Endothelial cell of umbilical vein (primary cell): ENCODE measurements around the gene GLTP. TPM values are rescaled to one million over a fixed set of nuclear protein-coding genes. Genes with fewer than 3 reads are reported as not detected.
"Not testable (repeated sequence)": the region's sequence is repeated elsewhere in the genome, so short reads cannot be mapped to it uniquely, and the experiment has no call there.

ENCODE experiments used
- BruUV-seq: library from RNA; stranded (reverse); fragments of 400-500 nt; replicated peaks from 2 replicates; lab custom pipeline; 2021; lab: Mats Ljungman, UMichigan
- CTCF ChIA-PET: fragments of 300-600, 350-600 bp; sonication (Branson Sonifier 250); formaldehyde crosslinking; loops from one replicate; lab custom pipeline; 2021; ENCODE audit warnings: antibody characterized with exemption, inconsistent platforms; lab: Charles Lee
- POLR2A ChIA-PET: fragments of 300-600, 350-600 bp; sonication (Branson Sonifier 250); formaldehyde crosslinking; loops from one replicate; lab custom pipeline; 2021; ENCODE audit warnings: antibody characterized with exemption, inconsistent platforms; lab: Charles Lee
- DNase-seq: peaks from one replicate; pipeline ENCODE4 v3.0.0-alpha.2; 2011; ENCODE audit warnings: low read depth, low spot score
- FAIRE-seq: peaks from 2 replicates; lab custom pipeline; 2011; peaks lifted over from hg19 to GRCh38; lab: Jason Lieb, UNC
- H2AFZ ChIP-seq: 2 replicates; pipeline ENCODE4 v1.6.0; 2012; ENCODE audit warnings: low read depth, low read length, control low read depth, inconsistent platforms
- H3K27ac ChIP-seq: 2 replicates; pipeline ENCODE4 v1.5.1; 2011; ENCODE audit warnings: low read depth, mild to moderate bottlenecking, control low read depth, low read length, moderate library complexity; ENCODE audit not compliant: insufficient read depth
- H3K27me3 ChIP-seq, 2 experiments: 2 replicates each; pipeline versions ENCODE4 v1.6.0 to v1.6.1; 2011; ENCODE audit warnings: low read length in 2 of 2, mixed read lengths in 1 of 2; ENCODE audit not compliant: control insufficient read depth in 2 of 2, insufficient read depth in 2 of 2
- H3K36me3 ChIP-seq, 2 experiments: 2 replicates in 1 of 2; 3 replicates in 1 of 2; pipeline ENCODE4 v1.5.1; 2011; ENCODE audit warnings: low read length in 2 of 2, mild to moderate bottlenecking in 1 of 2, moderate library complexity in 1 of 2; ENCODE audit not compliant: control insufficient read depth in 2 of 2, insufficient read depth in 2 of 2; ENCODE audit errors: extremely low read depth in 1 of 2
- H3K4me1 ChIP-seq: 3 replicates; pipeline ENCODE4 v1.5.1; 2011; ENCODE audit warnings: mild to moderate bottlenecking, low read length; ENCODE audit not compliant: control insufficient read depth, insufficient read depth; ENCODE audit errors: extremely low read depth
- H3K4me2 ChIP-seq: 2 replicates; pipeline ENCODE4 v1.6.1; 2011; ENCODE audit warnings: low read length, control low read depth, mixed read lengths; ENCODE audit not compliant: insufficient read depth
- H3K4me3 ChIP-seq, 3 experiments: fragments of 200-600 bp in 1 of 3; sonication (generic), shearing (Covaris generic) in 1 of 3; replicated peaks in 1 of 3; 2 replicates each; pipeline ENCODE4 v1.5.1; 2011 to 2016; ENCODE audit warnings: control low read depth in 3 of 3, low read length in 3 of 3, mild to moderate bottlenecking in 2 of 3, inconsistent platforms in 1 of 3, low read depth in 1 of 3, moderate library complexity in 1 of 3; ENCODE audit not compliant: insufficient read depth in 1 of 3
- H3K79me2 ChIP-seq: 2 replicates; pipeline ENCODE4 v1.6.0; 2012; ENCODE audit warnings: low read length, inconsistent platforms; ENCODE audit not compliant: control insufficient read depth, insufficient read depth
- H3K9ac ChIP-seq: replicated peaks from 2 replicates; pipeline ENCODE3; 2011; ENCODE audit warnings: low read length, control low read depth; ENCODE audit not compliant: insufficient read depth; ENCODE audit errors: extremely low read depth
- H3K9me1 ChIP-seq: replicated peaks from 3 replicates; pipeline ENCODE4 v1.6.0; 2011; ENCODE audit warnings: mild to moderate bottlenecking, low read length; ENCODE audit not compliant: control insufficient read depth, insufficient read depth; ENCODE audit errors: extremely low read depth
- H3K9me3 ChIP-seq: replicated peaks from 2 replicates; pipeline ENCODE4 v1.5.1; 2012; ENCODE audit warnings: low read length, inconsistent platforms; ENCODE audit not compliant: control insufficient read depth, insufficient read depth
- H4K20me1 ChIP-seq: replicated peaks from 2 replicates; pipeline ENCODE3; 2011; ENCODE audit warnings: mild to moderate bottlenecking, low read length; ENCODE audit not compliant: control insufficient read depth, insufficient read depth; ENCODE audit errors: extremely low read depth
- CTCF ChIP-seq, 2 donors: IDR thresholded peaks; 1 replicate in 1 of 2; 2 replicates in 1 of 2; pipeline ENCODE4 v1.5.1; 2011; ENCODE audit warnings: low read length in 2 of 2, mild to moderate bottlenecking in 2 of 2, moderate library complexity in 2 of 2, control low read depth in 1 of 2, inconsistent platforms in 1 of 2, low read depth in 1 of 2; ENCODE audit not compliant: insufficient read depth in 1 of 2; ENCODE audit errors: extremely low read depth in 1 of 2
- EZH2 ChIP-seq: IDR thresholded peaks from 2 replicates; pipeline ENCODE4 v1.6.1; 2012; ENCODE audit warnings: borderline replicate concordance, low read depth, mild to moderate bottlenecking, moderate library complexity, low read length, inconsistent platforms; ENCODE audit not compliant: severe bottlenecking
- FOS ChIP-seq: IDR thresholded peaks from 2 replicates; pipeline ENCODE4 v1.6.1; 2011; ENCODE audit warnings: mild to moderate bottlenecking, low read length, moderate library complexity, borderline replicate concordance; ENCODE audit not compliant: insufficient read depth
- GATA2 ChIP-seq: IDR thresholded peaks from 2 replicates; pipeline ENCODE4 v1.7.0; 2011; ENCODE audit warnings: low read depth, mild to moderate bottlenecking, moderate library complexity, mixed read lengths, low read length; ENCODE audit not compliant: insufficient read length, insufficient read depth
- JUN ChIP-seq: IDR thresholded peaks from 2 replicates; pipeline ENCODE4 v1.6.1; 2011; ENCODE audit warnings: borderline replicate concordance, low read depth; ENCODE audit not compliant: insufficient read length, insufficient read depth
- MAX ChIP-seq: IDR thresholded peaks from 2 replicates; pipeline ENCODE4 v1.6.1; 2011; ENCODE audit not compliant: insufficient read depth, insufficient read length
- MYC ChIP-seq: IDR thresholded peaks from one replicate; pipeline ENCODE4 v1.6.1; 2011; ENCODE audit warnings: mild to moderate bottlenecking, low read depth, low read length
- POLR2A ChIP-seq: IDR thresholded peaks from 2 replicates; pipeline ENCODE4 v1.6.1; 2012; ENCODE audit warnings: low read depth, mild to moderate bottlenecking, control low read depth, low read length
- POLR2AphosphoS5 ChIP-seq: IDR thresholded peaks from 2 replicates; pipeline ENCODE4 v1.6.1; 2012; ENCODE audit warnings: low read depth, mild to moderate bottlenecking, control low read depth, low read length, moderate library complexity; ENCODE audit not compliant: insufficient read depth
- dilution Hi-C: fragments of 300-500 bp; cut with MboI; formaldehyde crosslinking; loops from one replicate; pipeline ENCODE4 v1.15.0; 2019; ENCODE audit warnings: low sequenced_read_pairs; ENCODE audit not compliant: extremely low pct_ligation_motif_present
- intact Hi-C: fragments of 100-400 bp; cut with micrococcal nuclease; formaldehyde crosslinking; loops from one replicate; pipeline ENCODE4 v1.10.0; 2022
- polyA plus RNA-seq, 4 experiments: library from polyadenylated mRNA; depleted of rRNA in 3 of 4; stranded (reverse) in 3 of 4; unstranded in 1 of 4; fragments of >200 nt; gene quantifications; 2 replicates each; pipeline versions ENCODE4 v1.2.1 to v1.2.3, GENCODE V29; 2011 to 2012; ENCODE audit warnings: missing spikeins in 1 of 4
- total RNA-seq: library from RNA; stranded (reverse); gene quantifications from 2 replicates; pipeline ENCODE4 v1.2.3, GENCODE V29; 2021

The GLTP gene
- total and polyA plus RNA-seq, 2 donors (not counting 3 experiments of a cell fraction or from before 2014, with no cell fraction given), result 21.5 to 46.6 TPM

- H3K79me2 ChIP-seq, result no peaks in the 10 kb centered on the region
- no peak overlapping the region for H3K4me2 ChIP-seq
- TF ChIP-seq CTCF (IDR thresholded peaks at IDR 0.05; ENCODE audit: extremely low read depth in 1 of 2, insufficient read depth in 1 of 2, low read depth in 1 of 2, low read length in 2 of 2), result no peak
- no peak for TF ChIP-seq GATA2
- TF ChIP-seq POLR2A, result no peak
- no peak for TF ChIP-seq MYC
- no peak for TF ChIP-seq FOS
- no peak for TF ChIP-seq JUN
- no peak for TF ChIP-seq MAX
- TF ChIP-seq EZH2, result no peak
- no peak for TF ChIP-seq POLR2AphosphoS5
- FAIRE-seq (no peak), DNase-seq (no peak)
- no peaks in the 10 kb centered on the region for H3K27me3 ChIP-seq
- H3K36me3 ChIP-seq, result no peaks in the 10 kb centered on the region
- ChIA-PET POLR2A (no interaction called here), CTCF (interaction anchor here (1.5 kb wide), 1 partner anchor 11 kb away, joined by 3 read pairs; no protein-coding TSS in a partner anchor)
- no peak overlapping the region for H2AFZ ChIP-seq
- H3K9me3 ChIP-seq, result no peaks in the 10 kb centered on the region
- intact Hi-C loops, result no loop called here
- dilution Hi-C loops, result no loop called here
- H3K4me3 ChIP-seq, result no peak overlapping the region
- no peak overlapping the region for H3K27ac ChIP-seq
- H3K4me1 ChIP-seq, result peaks cover 23% of the 10 kb centered on the region
- no peaks in the 10 kb centered on the region for H3K9me1 ChIP-seq
- BruUV-seq, result no TSS peak
- no peaks in the 10 kb centered on the region for H4K20me1 ChIP-seq
- no peak overlapping the region for H3K9ac ChIP-seq
Measured at GRCh38 chr12:109892165-109892715, 11.9 kb upstream of the GLTP start.

- H3K27ac ChIP-seq, H4K20me1 ChIP-seq, H3K4me3 ChIP-seq, H3K9me1 ChIP-seq, POLR2A ChIA-PET, DNase-seq, dilution Hi-C loops, H3K9ac ChIP-seq, H3K9me3 ChIP-seq, H3K79me2 ChIP-seq, H3K27me3 ChIP-seq, BruUV-seq, H2AFZ ChIP-seq, FAIRE-seq, H3K4me2 ChIP-seq, intact Hi-C loops, H3K36me3 ChIP-seq, CTCF ChIA-PET: not testable (repeated sequence)
- H3K4me1 ChIP-seq, result peaks cover 23% of the 10 kb centered on the region
Measured at GRCh38 chr12:109891731-109892130, 11.4 kb upstream of the GLTP start.
